K562 (cell line): ENCODE measurements around the gene MMP23B. TPM values are rescaled to one million over a fixed set of nuclear protein-coding genes. Genes with fewer than 3 reads are reported as not detected.

ENCODE experiments used
- CBFA2T3 ChIP-seq: fragments of 450-650 bp; IDR thresholded peaks from 2 replicates; pipeline ENCODE4 v1.6.1; 2017
- CCNT2 ChIP-seq: IDR thresholded peaks from 2 replicates; pipeline ENCODE4 v1.6.1; 2011; ENCODE audit warnings: borderline replicate concordance, low read depth, mild to moderate bottlenecking, moderate library complexity, mixed read lengths, low read length; ENCODE audit not compliant: insufficient read length; ENCODE audit errors: extremely low read depth
- CHD2 ChIP-seq: IDR thresholded peaks from 2 replicates; pipeline ENCODE4 v1.6.1; 2011; ENCODE audit warnings: low read depth, low read length
- CSDE1 ChIP-seq, 2 experiments: fragments of 450-650 bp; IDR thresholded peaks; 2 replicates each; pipeline ENCODE4 v1.6.1; 2016; ENCODE audit warnings: mild to moderate bottlenecking in 1 of 2
- ELF4 ChIP-seq: fragments of 450-650 bp; formaldehyde crosslinking; IDR thresholded peaks from 2 replicates; pipeline ENCODE4 v1.4.0; 2022; ENCODE audit warnings: missing genetic modification characterization
- ELK3 ChIP-seq: fragments of 450-650 bp; formaldehyde crosslinking; IDR thresholded peaks from 2 replicates; pipeline ENCODE4 v1.4.0; 2020; ENCODE audit warnings: mild to moderate bottlenecking
- FUS ChIP-seq: fragments of 200-400 bp; formaldehyde crosslinking; optimal IDR thresholded peaks from 2 replicates; pipeline ENCODE3; 2017; ENCODE audit warnings: low read depth, low read length
- HEY1 ChIP-seq: fragments of 250-450 bp; sonication (Bioruptor Pico); IDR thresholded peaks from 2 replicates; pipeline ENCODE4 v1.5.0; 2020; ENCODE audit warnings: mild to moderate bottlenecking, moderate library complexity, borderline replicate concordance
- MCM5 ChIP-seq: fragments of 450-650 bp; IDR thresholded peaks from 2 replicates; pipeline ENCODE4 v1.6.1; 2016; ENCODE audit warnings: low read depth
- MED1 ChIP-seq: sonication (generic); formaldehyde crosslinking; IDR thresholded peaks from 2 replicates; pipeline ENCODE4 v1.8.1; 2023; ENCODE audit warnings: missing genetic modification reagents, borderline replicate concordance
- PTBP1 ChIP-seq: fragments of 200-400 bp; formaldehyde crosslinking; IDR thresholded peaks from 2 replicates; pipeline ENCODE4 v1.6.1; 2017; ENCODE audit warnings: low read depth, low read length
- RB1 ChIP-seq: fragments of 450-650 bp; IDR thresholded peaks from 2 replicates; pipeline ENCODE4 v1.6.1; 2017; ENCODE audit warnings: low read depth, mild to moderate bottlenecking
- RBBP5 ChIP-seq: fragments of 200-600 bp; sonication (generic); IDR thresholded peaks from 2 replicates; pipeline ENCODE4 v1.6.1; 2012; ENCODE audit warnings: borderline replicate concordance, mild to moderate bottlenecking, low read length, control low read depth, inconsistent platforms; ENCODE audit not compliant: insufficient read depth, poor library complexity, severe bottlenecking
- SMARCB1 ChIP-seq: IDR thresholded peaks from 2 replicates; pipeline ENCODE4 v1.6.1; 2011; ENCODE audit warnings: improper control_type of control experiment, low read depth; ENCODE audit not compliant: insufficient read length
- ZNF561 ChIP-seq: fragments of 450-650 bp; formaldehyde crosslinking; conservative IDR thresholded peaks from 2 replicates; pipeline ENCODE4 v1.4.0; 2020; ENCODE audit warnings: mild to moderate bottlenecking, moderate library complexity
- ZNF586 ChIP-seq: fragments of 450-650 bp; formaldehyde crosslinking; conservative IDR thresholded peaks from 2 replicates; pipeline ENCODE4 v1.4.0; 2020; ENCODE audit warnings: mild to moderate bottlenecking, moderate library complexity
- polyA plus RNA-seq, 8 experiments: library from polyadenylated mRNA; depleted of rRNA in 4 of 8; stranded (reverse) in 5 of 8; unstranded in 3 of 8; fragments of >200 nt; fragmentation: Nextera tagmentation in 2 of 8; fragmentation: Illumina TruSeq in 1 of 8; extraction: Ambion mirVana in 2 of 8; extraction: Trizol in 1 of 8; gene quantifications; 2 replicates each; pipeline versions ENCODE4 v1.2.1 to v1.2.3, GENCODE V29; 2011 to 2014; ENCODE audit warnings: inconsistent platforms in 1 of 8, missing spikeins in 1 of 8
- total RNA-seq, 7 experiments: library from RNA; depleted of rRNA in 6 of 7; stranded (reverse); fragments of >200 nt in 6 of 7; fragmentation: Illumina TruSeq in 2 of 7; extraction: Trizol in 2 of 7; gene quantifications; 2 replicates each; pipeline versions ENCODE4 v1.2.1 to v1.2.3, GENCODE V29; 2011 to 2021; ENCODE audit warnings: low replicate concordance in 1 of 7
- TF ChIP-seq, protein P1 (sequence below): fragments of 150-350 bp; IDR thresholded peaks from 2 replicates; pipeline ENCODE4 v1.6.1; 2014; ENCODE audit warnings: low read depth, mild to moderate bottlenecking, low read length, borderline replicate concordance
- TF ChIP-seq, protein P2 (sequence below): IDR thresholded peaks from 3 replicates; pipeline ENCODE4 v1.6.1; 2011; ENCODE audit warnings: borderline replicate concordance, mild to moderate bottlenecking, moderate library complexity; ENCODE audit not compliant: insufficient read length; ENCODE audit errors: extremely low read depth

MMP23B gene
- total and polyA plus RNA-seq, 9 of the 15 experiments (the other 6 are each of a cell fraction or from before 2014, with no cell fraction given): 0.28 to 1.2 (median 0.41) TPM; not detected in 5

DNA sequence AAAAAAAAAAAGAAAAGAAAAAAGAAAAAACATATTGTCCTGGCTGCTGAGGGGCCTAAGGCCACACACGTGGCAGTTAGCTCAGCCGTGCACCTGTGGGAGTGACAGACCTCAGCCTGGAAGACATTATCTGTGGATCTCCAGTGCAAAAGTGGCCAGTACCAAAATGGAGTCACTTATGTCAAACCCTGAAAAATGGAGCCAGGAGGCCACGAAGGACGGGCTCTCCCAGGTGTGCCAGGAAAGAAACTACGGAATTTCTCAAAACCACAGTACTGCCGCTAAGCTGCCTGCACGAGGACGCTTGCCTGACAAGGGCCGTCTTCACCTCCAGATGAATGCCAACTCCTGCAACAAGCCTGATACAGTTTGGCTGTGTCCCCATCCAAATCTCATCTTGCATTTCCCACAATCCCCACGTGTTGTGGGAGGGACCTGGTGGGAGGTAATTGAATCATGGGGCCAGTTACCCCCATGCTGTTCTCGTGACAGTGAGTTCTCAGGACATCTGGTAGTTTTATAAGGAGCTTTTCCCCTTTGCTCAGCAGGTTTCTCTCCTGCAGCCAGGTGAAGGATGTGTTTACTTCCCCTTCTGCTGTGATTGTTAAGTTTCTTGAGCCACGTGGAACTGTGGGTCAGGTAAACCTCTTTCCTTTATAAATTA lies 22.0 kb upstream of the MMP23B start (continued):
- TF ChIP-seq CSDE1 (IDR thresholded peaks at IDR 0.05) (no peak), ZNF586 (CRISPR knock-in tag) (peak; percentile 78; the same call in 1 of the 2 replicates), RB1 (no peak), HEY1 (CRISPR knock-in tag) (no peak), FUS (no peak), CBFA2T3 (peak; percentile 6; the same call in 1 of the 2 replicates), CCNT2 (no peak), ELF4 (CRISPR knock-in tag) (peak; percentile 76), RBBP5 (no peak), ZNF561 (no peak), MED1 (CRISPR knock-in tag) (no peak), PTBP1 (no peak), SMARCB1 (no peak), MCM5 (no peak), ELK3 (0 out of 2 replicates have a peak, but pooled peaks have one; percentile 37), CHD2 (no peak)
- TF ChIP-seq, protein P1, sequence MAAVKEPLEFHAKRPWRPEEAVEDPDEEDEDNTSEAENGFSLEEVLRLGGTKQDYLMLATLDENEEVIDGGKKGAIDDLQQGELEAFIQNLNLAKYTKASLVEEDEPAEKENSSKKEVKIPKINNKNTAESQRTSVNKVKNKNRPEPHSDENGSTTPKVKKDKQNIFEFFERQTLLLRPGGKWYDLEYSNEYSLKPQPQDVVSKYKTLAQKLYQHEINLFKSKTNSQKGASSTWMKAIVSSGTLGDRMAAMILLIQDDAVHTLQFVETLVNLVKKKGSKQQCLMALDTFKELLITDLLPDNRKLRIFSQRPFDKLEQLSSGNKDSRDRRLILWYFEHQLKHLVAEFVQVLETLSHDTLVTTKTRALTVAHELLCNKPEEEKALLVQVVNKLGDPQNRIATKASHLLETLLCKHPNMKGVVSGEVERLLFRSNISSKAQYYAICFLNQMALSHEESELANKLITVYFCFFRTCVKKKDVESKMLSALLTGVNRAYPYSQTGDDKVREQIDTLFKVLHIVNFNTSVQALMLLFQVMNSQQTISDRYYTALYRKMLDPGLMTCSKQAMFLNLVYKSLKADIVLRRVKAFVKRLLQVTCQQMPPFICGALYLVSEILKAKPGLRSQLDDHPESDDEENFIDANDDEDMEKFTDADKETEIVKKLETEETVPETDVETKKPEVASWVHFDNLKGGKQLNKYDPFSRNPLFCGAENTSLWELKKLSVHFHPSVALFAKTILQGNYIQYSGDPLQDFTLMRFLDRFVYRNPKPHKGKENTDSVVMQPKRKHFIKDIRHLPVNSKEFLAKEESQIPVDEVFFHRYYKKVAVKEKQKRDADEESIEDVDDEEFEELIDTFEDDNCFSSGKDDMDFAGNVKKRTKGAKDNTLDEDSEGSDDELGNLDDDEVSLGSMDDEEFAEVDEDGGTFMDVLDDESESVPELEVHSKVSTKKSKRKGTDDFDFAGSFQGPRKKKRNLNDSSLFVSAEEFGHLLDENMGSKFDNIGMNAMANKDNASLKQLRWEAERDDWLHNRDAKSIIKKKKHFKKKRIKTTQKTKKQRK: no peak
- TF ChIP-seq, protein P2, sequence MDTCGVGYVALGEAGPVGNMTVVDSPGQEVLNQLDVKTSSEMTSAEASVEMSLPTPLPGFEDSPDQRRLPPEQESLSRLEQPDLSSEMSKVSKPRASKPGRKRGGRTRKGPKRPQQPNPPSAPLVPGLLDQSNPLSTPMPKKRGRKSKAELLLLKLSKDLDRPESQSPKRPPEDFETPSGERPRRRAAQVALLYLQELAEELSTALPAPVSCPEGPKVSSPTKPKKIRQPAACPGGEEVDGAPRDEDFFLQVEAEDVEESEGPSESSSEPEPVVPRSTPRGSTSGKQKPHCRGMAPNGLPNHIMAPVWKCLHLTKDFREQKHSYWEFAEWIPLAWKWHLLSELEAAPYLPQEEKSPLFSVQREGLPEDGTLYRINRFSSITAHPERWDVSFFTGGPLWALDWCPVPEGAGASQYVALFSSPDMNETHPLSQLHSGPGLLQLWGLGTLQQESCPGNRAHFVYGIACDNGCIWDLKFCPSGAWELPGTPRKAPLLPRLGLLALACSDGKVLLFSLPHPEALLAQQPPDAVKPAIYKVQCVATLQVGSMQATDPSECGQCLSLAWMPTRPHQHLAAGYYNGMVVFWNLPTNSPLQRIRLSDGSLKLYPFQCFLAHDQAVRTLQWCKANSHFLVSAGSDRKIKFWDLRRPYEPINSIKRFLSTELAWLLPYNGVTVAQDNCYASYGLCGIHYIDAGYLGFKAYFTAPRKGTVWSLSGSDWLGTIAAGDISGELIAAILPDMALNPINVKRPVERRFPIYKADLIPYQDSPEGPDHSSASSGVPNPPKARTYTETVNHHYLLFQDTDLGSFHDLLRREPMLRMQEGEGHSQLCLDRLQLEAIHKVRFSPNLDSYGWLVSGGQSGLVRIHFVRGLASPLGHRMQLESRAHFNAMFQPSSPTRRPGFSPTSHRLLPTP: no peak
